NCI-H2171 (cell line): ENCODE data around the gene RASSF1.
A peak's percentile ranks its signal among the peaks of the same experiment; 100 is the strongest.

Experiments used
- DNase-seq: peaks from one replicate; lab custom pipeline; 2025; lab: John Stamatoyannopoulos, UW

Gene RASSF1

DNA sequence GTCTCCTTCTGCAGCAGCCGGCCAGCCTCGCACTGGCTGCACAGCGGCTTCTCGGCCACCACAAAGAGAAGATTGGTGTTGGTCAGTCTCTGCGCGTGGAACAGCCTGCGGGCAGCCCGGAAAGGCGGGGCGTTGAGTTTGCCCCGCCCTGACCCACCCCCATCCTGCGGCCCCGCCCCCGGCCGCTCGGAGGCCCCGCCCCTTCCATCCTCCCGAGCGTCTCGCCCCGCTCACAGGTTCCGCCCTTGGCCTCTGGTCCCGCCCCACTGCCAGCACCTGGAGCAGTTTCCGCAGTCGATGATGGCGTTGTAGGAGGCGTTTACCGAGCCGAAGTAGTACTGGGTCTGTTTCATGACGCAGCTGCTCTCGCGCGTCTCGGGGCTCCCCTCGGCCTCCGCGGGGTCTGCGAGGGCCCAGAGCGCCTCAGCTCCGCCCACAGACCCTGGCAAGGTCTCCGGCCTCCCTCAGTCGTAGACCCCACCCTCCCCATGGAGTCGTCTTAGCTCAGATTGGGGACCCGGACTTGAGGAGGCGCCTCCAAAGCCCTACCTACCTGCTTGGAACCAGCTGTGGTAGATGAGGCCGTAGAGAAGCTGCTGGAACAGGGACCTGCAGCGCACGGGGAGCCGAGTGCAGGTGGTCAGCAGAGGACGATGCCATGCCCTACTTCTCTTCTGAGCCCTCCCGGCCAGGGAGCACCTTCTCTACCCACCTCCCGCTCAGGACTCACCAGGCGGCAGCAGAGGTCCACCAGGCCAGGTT, 24.6 kb upstream of the RASSF1 start:
- no peak for DNase-seq

DNA sequence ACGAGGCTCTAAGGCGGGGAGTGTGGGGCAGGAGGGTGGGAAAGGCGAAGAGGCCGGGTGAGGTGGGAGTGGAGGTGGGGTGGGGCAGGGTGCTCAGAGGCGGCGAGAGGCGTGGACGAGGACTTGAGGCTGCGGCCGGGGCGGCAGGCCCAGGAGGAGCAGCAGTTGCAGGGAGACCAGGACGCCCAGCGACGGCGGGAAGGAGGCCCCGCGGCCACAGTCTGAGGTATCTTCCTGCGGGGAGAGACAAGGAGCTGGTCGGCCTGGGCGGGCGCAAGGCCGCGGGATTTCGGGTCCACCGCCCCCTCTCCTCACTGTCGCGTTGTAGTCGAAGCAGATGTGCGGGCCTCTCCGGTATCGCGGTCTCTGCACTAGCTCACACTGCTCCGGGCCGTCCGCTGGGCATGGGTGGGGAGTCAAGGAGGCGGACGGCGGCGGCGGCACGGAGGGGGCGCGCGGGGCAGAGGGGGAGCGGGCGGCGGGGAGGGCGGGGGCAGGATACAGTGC, 24.0 kb upstream of the RASSF1 start:
- DNase-seq, result no peak

DNA sequence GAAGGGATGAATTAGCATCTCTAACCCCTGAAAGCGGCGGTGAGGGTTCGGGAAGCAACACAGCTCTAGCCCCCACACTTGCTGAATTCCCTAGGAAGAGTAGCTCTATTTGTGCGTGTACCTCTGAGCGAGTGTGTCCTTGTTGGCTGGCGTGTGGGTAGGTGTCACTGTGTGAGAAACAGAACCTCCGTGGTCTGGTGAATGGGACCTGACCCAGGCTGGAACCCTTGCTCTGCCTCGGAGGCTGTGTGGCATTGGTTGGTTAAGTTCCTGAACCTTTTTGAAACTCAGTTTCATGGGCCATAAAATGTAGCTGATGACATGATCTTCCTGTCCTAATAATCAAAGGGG, 19.1 kb upstream of the RASSF1 start:
- no peak for DNase-seq

DNA sequence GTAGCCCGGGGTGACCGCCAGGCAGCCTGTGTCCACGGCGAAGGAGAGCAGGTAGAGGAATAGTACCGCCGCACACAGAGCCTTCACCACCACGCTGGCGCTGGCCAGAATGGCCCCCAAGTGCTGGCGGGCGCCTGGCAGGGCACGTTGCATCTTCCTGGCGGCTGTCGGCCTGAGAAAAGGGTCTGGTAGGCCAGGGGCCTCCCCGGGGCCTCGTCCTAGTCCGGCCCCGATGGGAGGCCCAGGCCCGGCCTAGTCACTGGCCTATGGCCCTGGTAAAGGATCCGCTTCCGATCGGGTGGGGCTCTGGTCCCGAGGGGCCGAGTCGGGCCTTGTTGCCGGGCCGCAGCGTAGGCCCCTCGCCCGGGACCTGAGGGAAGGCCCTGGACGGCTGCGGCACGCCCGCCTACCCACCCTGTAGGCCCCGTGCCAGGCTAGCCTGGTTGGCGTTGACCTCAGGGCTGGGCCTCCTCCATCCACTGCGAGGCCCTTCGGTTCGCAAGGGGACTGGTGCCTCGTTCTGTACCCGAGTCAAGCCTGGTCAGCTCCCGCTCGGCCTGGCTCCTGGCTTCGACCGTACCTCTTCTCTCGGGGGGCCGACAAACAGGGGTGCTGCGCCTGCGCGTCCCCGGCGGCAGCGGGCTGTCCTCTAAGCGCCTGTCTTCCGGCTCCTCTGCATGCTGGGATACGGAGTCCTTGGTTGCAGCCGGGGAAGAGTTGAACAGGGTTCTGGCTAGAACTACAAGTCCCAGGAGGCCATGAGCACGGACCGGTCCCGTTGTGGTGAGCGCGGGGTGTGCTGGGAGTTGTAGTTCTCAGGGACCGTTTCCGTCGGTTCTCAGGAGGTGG, 18.5 kb upstream of the RASSF1 start, which contains the start of gene TMEM115:
TMEM115 (minus strand) TSS at position 611 of the 849 bp plus-strand sequence; CDS start at position 153, 458 bp downstream.
- peak; percentile 90 for DNase-seq

DNA sequence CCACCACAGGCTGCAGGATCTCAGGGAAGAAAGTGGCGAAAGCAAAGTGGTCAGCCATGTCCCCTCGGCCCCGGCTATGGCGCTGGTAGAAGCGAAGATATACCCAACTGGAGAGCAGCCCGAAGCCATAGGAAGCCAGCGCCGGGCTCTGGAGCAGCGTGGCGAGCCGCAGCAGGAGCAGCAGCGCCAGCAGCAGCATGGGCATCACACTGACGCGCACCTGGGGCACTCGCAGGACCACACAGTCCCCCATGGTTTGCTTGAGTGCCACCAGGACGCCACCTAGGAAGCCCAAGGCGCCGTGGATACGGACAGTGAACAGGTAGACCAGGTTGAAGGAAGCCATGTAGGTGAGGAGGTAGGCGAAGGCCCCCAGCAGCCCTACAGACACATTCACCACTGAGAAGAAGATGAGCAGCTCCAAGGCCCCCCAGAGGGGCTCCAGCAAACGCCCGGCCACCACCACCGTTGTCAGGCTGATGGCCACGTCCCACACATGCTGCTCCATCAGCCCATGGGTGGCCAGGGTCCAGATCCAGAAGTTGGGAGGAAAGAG, 17.8 kb upstream of the RASSF1 start:
- no peak for DNase-seq

DNA sequence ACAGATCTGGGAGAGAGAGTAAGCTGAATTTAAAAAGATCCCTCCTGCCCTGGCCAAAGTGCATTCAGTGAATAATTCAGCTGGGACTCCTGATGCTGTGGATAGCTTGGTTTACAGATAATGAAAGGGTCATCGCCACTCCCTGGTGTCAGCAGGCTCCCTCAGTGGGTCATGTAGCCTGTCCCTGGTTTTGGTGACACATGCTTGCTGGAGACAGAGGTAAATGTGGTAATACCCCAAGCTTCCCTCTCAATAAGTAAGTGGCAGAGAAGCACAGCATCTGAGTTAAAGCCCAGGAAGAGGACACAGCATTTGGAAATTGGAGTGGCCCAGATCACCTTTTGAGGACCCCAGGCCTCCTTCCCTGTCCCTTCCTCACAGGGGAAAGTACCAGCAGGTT, 16.8 kb upstream of the RASSF1 start:
- no peak for DNase-seq

DNA sequence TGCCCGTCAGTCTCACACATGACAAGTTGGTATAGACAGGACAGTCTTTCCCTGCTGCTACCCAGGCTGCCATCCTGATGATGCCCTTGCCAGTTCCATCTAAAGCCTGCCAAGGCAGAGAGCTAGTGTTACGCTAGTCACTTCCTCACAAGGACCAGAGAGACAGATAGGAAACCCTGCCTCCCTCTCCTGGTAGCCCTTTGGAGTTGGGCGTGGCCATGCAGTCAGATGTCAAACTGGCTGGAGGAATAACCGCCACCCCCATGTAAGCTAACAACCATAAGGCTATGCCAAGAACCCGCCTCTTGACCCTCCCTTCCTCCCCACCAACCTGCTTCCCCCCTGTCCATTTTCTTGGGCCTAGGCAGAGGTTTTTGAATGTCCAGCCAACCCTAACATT, 15.9 kb upstream of the RASSF1 start:
- no peak for DNase-seq

DNA sequence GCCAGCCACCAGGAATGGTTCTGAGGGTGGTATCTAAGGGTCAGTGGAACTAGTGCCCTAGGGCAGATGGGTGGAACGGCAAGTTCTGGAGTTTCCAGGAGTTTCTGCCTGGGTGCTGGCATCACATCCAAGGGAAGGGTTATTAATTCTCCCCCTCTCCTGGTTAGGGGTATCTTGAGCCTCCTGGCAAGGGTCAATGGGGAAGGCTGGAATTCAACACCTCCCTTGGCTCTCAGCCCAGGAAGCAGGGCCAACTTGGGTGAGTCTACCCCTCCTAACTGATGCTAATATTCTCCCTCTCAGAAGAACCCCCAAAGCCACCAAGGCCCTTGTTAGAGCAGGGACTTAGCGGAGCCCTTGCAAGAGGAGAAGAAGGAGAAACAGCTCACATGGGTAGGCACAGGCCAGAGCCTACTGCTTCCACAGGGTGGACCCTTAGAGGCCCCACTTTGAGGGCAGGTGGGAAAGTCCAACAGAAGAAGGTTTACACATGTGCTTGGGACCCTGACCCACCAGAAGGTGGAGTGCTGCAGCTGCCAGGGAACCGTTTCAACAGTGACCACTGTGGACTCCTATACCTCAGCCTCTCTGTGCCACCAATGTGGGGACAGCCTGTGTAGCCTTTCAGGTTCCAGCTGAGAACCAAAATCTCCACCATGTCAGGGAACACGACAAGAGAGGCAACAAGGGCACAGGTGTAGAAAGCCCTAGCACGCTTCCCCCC, 15.4 kb upstream of the RASSF1 start:
- DNase-seq, result no peak

DNA sequence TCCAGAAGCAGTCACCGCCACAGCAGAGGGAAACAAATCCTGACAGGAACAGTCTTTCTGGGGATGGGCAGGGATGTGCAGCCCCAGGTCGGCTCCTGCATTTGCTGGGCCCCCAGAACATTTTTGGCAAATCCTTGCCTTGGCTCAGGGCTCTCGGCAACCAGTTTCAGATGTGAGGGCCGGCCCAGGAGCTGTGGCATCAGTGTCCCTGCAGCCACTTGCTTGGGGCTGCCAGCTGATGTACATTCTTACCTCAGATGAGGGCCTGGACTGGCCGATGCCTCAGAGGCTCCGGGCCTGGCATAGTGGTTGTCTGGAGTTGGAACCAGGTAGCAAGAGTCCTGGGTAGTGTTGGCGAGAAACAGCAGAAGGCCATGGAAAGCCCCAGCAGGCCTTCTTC, 14.2 kb upstream of the RASSF1 start:
- DNase-seq, result no peak

DNA sequence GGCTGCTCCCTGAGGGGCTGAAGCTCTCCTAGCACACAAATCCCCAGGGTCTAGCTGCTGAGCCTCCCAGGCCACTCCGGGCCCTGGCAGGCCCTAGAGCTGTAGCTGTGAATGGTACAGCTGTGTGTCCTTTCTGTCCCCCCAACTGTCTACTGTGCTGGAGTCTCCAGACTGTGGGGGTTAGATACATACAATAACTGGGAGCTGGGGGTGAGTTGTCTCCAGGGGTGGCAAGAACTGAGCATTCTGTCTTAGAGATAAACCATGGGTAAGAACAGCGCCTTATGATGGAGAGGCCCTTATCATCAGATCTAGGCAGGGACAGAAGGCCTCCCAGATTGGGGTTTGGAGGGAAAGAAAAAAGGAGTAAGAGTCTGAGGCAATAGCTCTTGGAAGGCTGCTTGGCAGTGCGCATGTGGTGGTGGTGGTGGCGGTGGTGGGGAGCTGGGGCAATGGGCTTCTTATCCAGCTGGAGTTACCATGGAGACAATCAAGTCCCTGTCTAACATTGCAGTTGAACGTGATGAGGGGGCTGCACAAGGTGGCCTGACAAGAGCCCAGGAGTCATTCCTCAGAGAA, 13.6 kb upstream of the RASSF1 start:
- no peak for DNase-seq

GRCh38 chr3:50353245-50354004, 12.8 kb upstream of the RASSF1 start:
- DNase-seq, result no peak

DNA sequence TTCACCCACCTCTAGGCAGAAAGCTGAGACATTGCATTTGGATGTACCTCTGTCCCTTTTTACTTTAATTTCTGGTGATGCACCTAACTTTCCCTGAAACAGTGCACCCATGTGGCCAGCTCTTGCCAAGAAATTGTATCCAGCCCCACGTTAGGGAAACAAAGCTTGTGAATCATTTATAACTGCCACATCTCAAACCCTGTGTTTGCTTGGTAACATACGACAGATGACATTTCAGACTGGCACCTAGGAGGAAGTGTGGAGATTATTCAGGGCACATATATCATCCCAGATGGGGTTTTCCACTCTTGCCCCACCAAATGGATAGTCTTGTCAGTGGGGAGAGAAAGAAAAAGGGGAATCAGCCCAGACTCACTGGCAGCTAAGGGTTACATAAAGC, 12.1 kb upstream of the RASSF1 start:
- DNase-seq, result no peak

DNA sequence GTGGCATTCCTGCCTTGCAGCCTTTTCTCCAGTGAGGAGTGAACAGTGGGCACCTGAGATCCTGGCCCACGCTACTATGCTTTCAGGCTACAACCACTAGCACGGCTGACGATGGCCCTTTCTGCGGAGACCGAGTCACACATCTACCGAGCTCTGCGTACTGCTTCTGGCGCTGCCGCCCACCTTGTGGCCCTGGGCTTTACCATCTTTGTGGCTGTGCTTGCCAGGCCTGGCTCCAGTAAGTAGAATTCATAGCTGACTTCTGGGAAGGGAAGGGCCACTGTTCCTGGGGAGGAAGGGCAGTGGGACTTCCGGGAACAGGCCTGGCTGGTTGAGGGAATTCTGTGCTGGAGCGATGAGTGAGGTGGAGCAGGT, 10.7 kb upstream of the RASSF1 start:
- no peak for DNase-seq

- DNase-seq, result peak; percentile 81
These were observed 10.1 kb upstream of the RASSF1 start, which contains the start of the genes CYB561D2 and NPRL2 for GRCh38 chr3:50350527-50351322. Gene CYB561D2 (plus strand): TSS chr3:50350862. CDS start chr3:50351434, 572 bp downstream. Gene NPRL2 (minus strand): TSS chr3:50350775. CDS start chr3:50350652, 123 bp downstream.

DNA sequence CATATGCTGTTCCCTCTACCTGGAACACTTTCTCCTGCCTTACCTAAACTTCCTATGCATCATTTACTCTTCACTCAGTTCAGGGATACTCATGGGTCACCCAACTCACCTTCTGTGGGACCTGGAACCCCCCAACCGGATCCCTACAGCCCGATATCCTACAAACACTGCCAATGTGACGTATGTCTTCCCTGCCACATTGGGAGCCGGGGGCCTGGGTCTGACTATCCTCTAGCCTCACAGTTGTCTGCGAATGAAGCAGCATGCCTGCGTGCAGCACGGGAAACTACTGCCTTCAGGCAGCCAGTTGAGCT, 9.5 kb upstream of the RASSF1 start:
- no peak for DNase-seq

DNA sequence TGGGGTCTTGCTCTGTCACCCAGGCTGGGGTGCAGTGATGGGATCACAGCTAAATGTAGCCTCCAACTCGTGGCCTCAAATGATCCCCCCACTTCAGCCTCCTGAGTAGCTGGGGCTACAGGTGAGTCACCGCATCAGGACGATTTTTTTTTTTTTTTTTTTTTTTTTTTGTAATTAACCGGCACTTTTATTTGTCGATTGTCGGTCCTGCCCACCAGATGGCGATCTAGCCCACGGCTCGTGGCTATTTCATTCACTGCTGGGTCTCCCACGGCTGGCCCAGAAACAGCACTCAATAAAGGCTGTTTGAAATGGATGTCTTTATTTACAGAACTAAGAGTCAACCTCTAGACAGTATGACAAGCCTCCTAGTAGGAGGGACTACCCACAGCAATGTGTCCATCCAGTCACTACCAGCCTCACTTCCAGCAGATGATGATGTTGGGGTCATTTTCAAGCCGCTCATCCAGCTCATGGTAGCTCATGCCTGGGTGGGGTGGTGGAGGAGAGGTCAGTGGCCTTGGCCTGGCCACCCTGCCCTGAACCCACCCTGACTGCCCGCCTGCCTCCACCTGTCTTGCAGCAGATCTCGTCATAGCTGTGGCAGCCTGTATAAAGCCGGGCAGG, 6.7 kb upstream of the RASSF1 start:
- peak; percentile 48 for DNase-seq

DNA sequence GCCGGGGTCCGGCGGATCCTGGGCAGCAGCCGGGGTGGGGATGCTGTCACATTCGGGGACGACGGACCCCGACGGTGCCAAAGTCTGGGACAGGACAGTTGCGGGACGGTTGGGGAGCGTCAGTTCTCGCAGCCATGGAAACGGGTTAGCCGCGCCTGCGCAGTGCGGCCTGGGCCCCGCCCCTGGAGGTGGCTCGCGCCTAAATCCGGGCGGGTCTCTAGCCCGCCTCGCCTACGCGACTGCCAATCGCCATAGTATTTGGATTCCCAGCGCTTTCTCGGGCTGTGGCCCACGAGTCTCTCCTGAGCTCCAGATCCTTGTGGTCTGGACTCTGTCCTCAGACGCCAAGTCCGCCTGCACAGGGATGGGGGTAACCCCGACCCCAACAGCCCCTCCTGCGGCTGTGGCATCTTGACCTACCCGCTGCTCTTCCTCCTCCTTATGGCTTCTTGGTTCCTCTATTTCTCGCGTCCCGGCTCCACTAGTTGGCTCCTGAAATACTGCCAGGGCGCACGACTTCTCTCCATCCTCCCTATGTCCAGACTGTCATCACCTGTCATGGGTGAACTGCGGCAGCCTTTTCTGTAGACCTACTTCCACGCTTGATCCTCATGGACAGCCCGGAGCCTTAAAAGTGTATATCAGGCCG, 5.1 kb upstream of the RASSF1 start, which contains the start of gene ZMYND10:
ZMYND10 (minus strand) TSS at position 147 of the 649 bp plus-strand sequence. CDS start 153 bp downstream, outside the sequence.
- DNase-seq, result no peak

GRCh38 chr3:50345008-50345407, 4.4 kb upstream of the RASSF1 start:
- no peak for DNase-seq
